Endometrial microvascular endothelial cells (primary cell): ENCODE measurements around the gene GSTA4. TPM values are rescaled to one million over a fixed set of nuclear protein-coding genes. Genes with fewer than 3 reads are reported as not detected.

Experiments used
- in situ Hi-C: cut with HindIII; loops from 2 replicates; pipeline ENCODE4 v1.10.0; 2017; ENCODE audit warnings: low sequenced_read_pairs, low pct_unique_long_range_greater_than_20kb; ENCODE audit errors: inconsistent ontology term
- total RNA-seq: library from RNA; depleted of rRNA; stranded (reverse); fragments of >200 nt; gene quantifications from one replicate; pipeline ENCODE4 v1.2.3, GENCODE V29; 2015; ENCODE audit errors: inconsistent ontology term

The GSTA4 gene
- total RNA-seq, 1 donor from 2014 or later, result 42.4 TPM

DNA sequence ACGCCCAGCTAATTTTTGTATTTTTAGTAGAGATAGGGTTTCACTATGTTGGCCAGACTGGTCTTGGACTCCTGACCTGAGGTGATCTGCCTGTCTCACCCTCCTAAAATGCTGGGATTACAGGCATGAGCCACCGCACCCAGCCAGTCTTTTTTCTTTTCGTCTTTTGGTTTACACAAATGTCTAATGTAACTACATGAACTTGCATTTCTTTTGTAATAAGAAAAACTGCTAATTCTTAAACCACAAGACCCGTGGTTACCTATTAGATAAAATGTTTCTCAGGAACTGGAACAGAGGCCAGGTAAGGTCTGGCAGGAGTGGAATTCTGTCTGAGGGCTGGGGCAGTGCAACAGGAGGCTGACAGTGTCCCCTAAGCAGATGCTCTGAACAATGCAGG, 52.9 kb downstream of the GSTA4 start:
- in situ Hi-C loops, result no loop called here

DNA sequence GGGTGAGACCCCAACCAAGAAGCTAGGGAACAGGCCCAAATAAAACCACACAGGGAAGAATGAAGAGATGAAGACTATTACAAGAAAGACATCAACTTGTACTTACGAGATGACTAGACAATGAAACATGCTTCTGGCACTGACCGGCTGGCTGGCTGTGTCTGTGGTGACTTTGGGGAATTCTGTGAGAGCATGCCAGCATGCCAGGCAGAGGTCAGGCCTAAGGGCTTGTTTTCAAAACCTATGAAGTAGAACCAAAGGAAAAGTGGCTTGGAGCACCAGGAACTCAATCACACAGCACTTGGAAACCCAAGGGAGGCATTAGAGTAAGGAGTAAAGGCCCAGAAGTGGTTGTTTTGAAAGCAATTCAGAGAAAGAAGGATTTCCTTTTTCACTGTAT, 57.2 kb downstream of the GSTA4 start:
- in situ Hi-C loops, result no loop called here

- in situ Hi-C loops, result no loop called here
Observed at GRCh38 chr6:52933778-52934177, 61.3 kb downstream of the GSTA4 start.

GRCh38 chr6:52931351-52931750, 63.7 kb downstream of the GSTA4 start:
- in situ Hi-C loops, result no loop called here

GRCh38 chr6:52929321-52930164, 65.5 kb downstream of the GSTA4 start:
- in situ Hi-C loops, result no loop called here

Other genes starting within 250 kb of the GSTA4 start
- gene GSTA2, start 231.8 kb downstream of the GSTA4 start, total RNA-seq, result not detected
- not detected for gene GSTA1, start 191.5 kb downstream of the GSTA4 start, total RNA-seq
- not detected for gene GSTA5, start 154.5 kb downstream of the GSTA4 start, total RNA-seq
- not detected for gene GSTA3, start 85.6 kb downstream of the GSTA4 start, total RNA-seq
- 7.1 TPM for gene CILK1, start 66.5 kb upstream of the GSTA4 start, total RNA-seq
- gene FBXO9, start 70.1 kb upstream of the GSTA4 start, total RNA-seq, result 41.0 TPM
- gene GCM1, start 153.6 kb upstream of the GSTA4 start, total RNA-seq, result not detected